H1 (cell line): ENCODE measurements around the gene MYL3. TPM values are rescaled to one million over a fixed set of nuclear protein-coding genes. Genes with fewer than 3 reads are reported as not detected.

Experiments used
- CTCF ChIA-PET: fragments of 300-600 bp; sonication (Branson Sonifier 250); formaldehyde crosslinking; loops from one replicate; lab custom pipeline; 2021; ENCODE audit not compliant: partially characterized antibody; lab: Charles Lee
- POLR2A ChIA-PET: fragments of 300-600 bp; sonication (Branson Sonifier 250); formaldehyde crosslinking; loops from one replicate; lab custom pipeline; 2021; ENCODE audit warnings: inconsistent platforms; ENCODE audit not compliant: partially characterized antibody; lab: Charles Lee
- DNase-seq, 2 experiments: peaks; one replicate each; pipeline versions ENCODE4 v3.0.0 to v3.0.0-alpha.2; 2010 to 2022; ENCODE audit warnings: low spot score in 2 of 2, low read depth in 1 of 2, mixed read lengths in 1 of 2
- FAIRE-seq: peaks from 2 replicates; lab custom pipeline; 2011; peaks lifted over from hg19 to GRCh38; lab: Jason Lieb, UNC
- H2AFZ ChIP-seq: 2 replicates; pipeline ENCODE4 v1.8.1; 2012; ENCODE audit warnings: low read length, inconsistent platforms
- H2AK5ac ChIP-seq: 2 replicates; pipeline ENCODE4 v1.6.1; 2013; ENCODE audit warnings: low read depth, low read length
- H2BK120ac ChIP-seq: replicated peaks from 2 replicates; pipeline ENCODE3; 2013; ENCODE audit warnings: low read depth, low read length, inconsistent platforms
- H2BK12ac ChIP-seq: 2 replicates; pipeline ENCODE4 v1.6.1; 2013; ENCODE audit warnings: low read depth, low read length
- H2BK15ac ChIP-seq: 2 replicates; pipeline ENCODE4 v1.6.1; 2013; ENCODE audit warnings: low read length
- H2BK20ac ChIP-seq: 2 replicates; pipeline ENCODE4 v1.6.1; 2013; ENCODE audit warnings: low read length
- H2BK5ac ChIP-seq: 2 replicates; pipeline ENCODE4 v1.6.1; 2013; ENCODE audit warnings: low read depth, low read length
- H3K14ac ChIP-seq: 2 replicates; pipeline ENCODE4 v1.6.1; 2013; ENCODE audit warnings: inconsistent platforms; ENCODE audit not compliant: insufficient read length
- H3K18ac ChIP-seq: 2 replicates; pipeline ENCODE4 v1.6.1; 2013; ENCODE audit warnings: low read length; ENCODE audit errors: extremely low read depth
- H3K23ac ChIP-seq: 2 replicates; pipeline ENCODE4 v1.6.1; 2013; ENCODE audit warnings: inconsistent platforms; ENCODE audit not compliant: insufficient read length
- H3K23me2 ChIP-seq: 2 replicates; pipeline ENCODE4 v1.6.1; 2013; ENCODE audit warnings: low read depth, low read length
- H3K27ac ChIP-seq: 2 replicates; pipeline ENCODE4 v1.6.1; 2011; ENCODE audit warnings: low read depth, low read length, inconsistent platforms
- H3K27me3 ChIP-seq, 4 experiments: replicated peaks in 1 of 4; 1 replicate in 1 of 4; 2 replicates in 3 of 4; pipeline versions ENCODE4 v1.6.1 to v1.8.1; 2011 to 2013; ENCODE audit warnings: low read length in 3 of 4, mild to moderate bottlenecking in 3 of 4, inconsistent platforms in 2 of 4, mixed read lengths in 2 of 4, moderate library complexity in 1 of 4; ENCODE audit not compliant: control insufficient read depth in 3 of 4, insufficient read depth in 3 of 4; ENCODE audit errors: extremely low read depth in 1 of 4
- H3K36me3 ChIP-seq, 4 experiments: 2 replicates each; pipeline versions ENCODE4 v1.6.1 to v1.8.1; 2011 to 2013; ENCODE audit warnings: mild to moderate bottlenecking in 4 of 4, low read length in 3 of 4, moderate library complexity in 2 of 4, control low read depth in 1 of 4, inconsistent platforms in 1 of 4; ENCODE audit not compliant: insufficient read depth in 4 of 4, control insufficient read depth in 2 of 4
- H3K4ac ChIP-seq: replicated peaks from 2 replicates; pipeline ENCODE3; 2013; ENCODE audit warnings: low read length, low read depth, mixed read lengths, inconsistent platforms; ENCODE audit not compliant: insufficient read length
- H3K4me1 ChIP-seq, 4 experiments: replicated peaks in 1 of 4; 1 replicate in 1 of 4; 2 replicates in 3 of 4; pipeline versions ENCODE4 v1.6.1 to v1.8.1; 2011 to 2013; ENCODE audit warnings: low read length in 3 of 4, inconsistent platforms in 2 of 4, mixed read lengths in 1 of 4; ENCODE audit not compliant: insufficient read depth in 4 of 4, control insufficient read depth in 3 of 4
- H3K4me2 ChIP-seq, 2 experiments: 2 replicates each; pipeline versions ENCODE4 v1.6.1 to v1.8.1; 2011 to 2013; ENCODE audit warnings: low read depth in 2 of 2, low read length in 2 of 2, control low read depth in 1 of 2, inconsistent platforms in 1 of 2, mild to moderate bottlenecking in 1 of 2; ENCODE audit not compliant: insufficient read depth in 1 of 2
- H3K4me3 ChIP-seq, 4 experiments: fragments of 200-600, 300-600 bp in 1 of 4; sonication (generic), shearing (Covaris generic), sonication (Bioruptor Twin) in 1 of 4; 2 replicates each; pipeline versions ENCODE4 v1.5.1 to v1.8.1; 2011 to 2016; ENCODE audit warnings: low read length in 4 of 4, low read depth in 3 of 4, control low read depth in 2 of 4, inconsistent platforms in 2 of 4, mild to moderate bottlenecking in 2 of 4, mixed read lengths in 1 of 4, moderate library complexity in 1 of 4; ENCODE audit not compliant: insufficient read depth in 2 of 4; ENCODE audit errors: extremely low read depth in 1 of 4
- H3K56ac ChIP-seq: replicated peaks from 2 replicates; pipeline ENCODE3; 2013; ENCODE audit warnings: low read depth, mild to moderate bottlenecking, mixed read lengths, low read length, inconsistent platforms; ENCODE audit not compliant: insufficient read length
- H3K79me1 ChIP-seq: 2 replicates; pipeline ENCODE4 v1.6.1; 2013; ENCODE audit warnings: low read depth, low read length, control low read depth
- H3K79me2 ChIP-seq, 2 experiments: 2 replicates each; pipeline versions ENCODE4 v1.6.1 to v1.8.1; 2012 to 2013; ENCODE audit warnings: low read length in 2 of 2, mild to moderate bottlenecking in 2 of 2, inconsistent platforms in 1 of 2; ENCODE audit not compliant: insufficient read depth in 2 of 2, control insufficient read depth in 1 of 2
- H3K9ac ChIP-seq, 4 experiments: replicated peaks in 1 of 4; 1 replicate in 1 of 4; 2 replicates in 3 of 4; pipeline versions ENCODE4 v1.6.1 to v1.8.1; 2011 to 2013; ENCODE audit warnings: low read depth in 3 of 4, low read length in 3 of 4, control low read depth in 2 of 4, mild to moderate bottlenecking in 2 of 4, moderate library complexity in 2 of 4, inconsistent platforms in 1 of 4; ENCODE audit errors: extremely low read depth in 1 of 4
- H3K9me3 ChIP-seq, 2 experiments: 2 replicates each; pipeline versions ENCODE4 v1.6.1 to v1.8.1; 2012 to 2013; ENCODE audit warnings: mild to moderate bottlenecking in 2 of 2, moderate library complexity in 2 of 2, control low read depth in 1 of 2, inconsistent platforms in 1 of 2, low read depth in 1 of 2, low read length in 1 of 2, mixed read lengths in 1 of 2; ENCODE audit not compliant: insufficient read depth in 2 of 2
- H4K20me1 ChIP-seq, 2 experiments: replicated peaks in 1 of 2; 2 replicates each; pipeline versions ENCODE3 to v1.8.1; 2011 to 2013; ENCODE audit warnings: inconsistent platforms in 2 of 2, low read length in 2 of 2, mild to moderate bottlenecking in 1 of 2; ENCODE audit not compliant: insufficient read depth in 2 of 2, control insufficient read depth in 1 of 2
- H4K5ac ChIP-seq: 2 replicates; pipeline ENCODE4 v1.6.1; 2013; ENCODE audit warnings: low read length, low read depth, mixed read lengths, inconsistent platforms; ENCODE audit not compliant: insufficient read length
- H4K8ac ChIP-seq: 2 replicates; pipeline ENCODE4 v1.8.0; 2013; ENCODE audit warnings: mild to moderate bottlenecking, moderate library complexity, low read length, inconsistent platforms; ENCODE audit not compliant: insufficient read depth; ENCODE audit errors: extremely low read depth
- H4K91ac ChIP-seq: replicated peaks from 2 replicates; pipeline ENCODE3; 2013; ENCODE audit warnings: low read length, mixed read lengths, inconsistent platforms; ENCODE audit not compliant: insufficient read length
- CHD1 ChIP-seq: IDR thresholded peaks from 2 replicates; pipeline ENCODE4 v1.6.1; 2012; ENCODE audit warnings: low read depth, low read length, improper control_type of control experiment
- FOSL1 ChIP-seq: IDR thresholded peaks from 2 replicates; pipeline ENCODE4 v1.6.1; 2011; ENCODE audit warnings: mild to moderate bottlenecking, low read depth, low read length, moderate library complexity; ENCODE audit not compliant: insufficient read depth
- KDM5A ChIP-seq: fragments of 200-600 bp; IDR thresholded peaks from 2 replicates; pipeline ENCODE4 v1.7.1; 2012; ENCODE audit warnings: mild to moderate bottlenecking, low read length, inconsistent platforms, mixed read lengths
- MAX ChIP-seq: IDR thresholded peaks from 2 replicates; pipeline ENCODE4 v1.6.1; 2012; ENCODE audit warnings: inconsistent platforms
- NRF1 ChIP-seq: IDR thresholded peaks from 2 replicates; pipeline ENCODE4 v1.6.1; 2011; ENCODE audit warnings: mild to moderate bottlenecking, low read depth, low read length, improper control_type of control experiment
- POU5F1 ChIP-seq: IDR thresholded peaks from 2 replicates; pipeline ENCODE4 v1.6.1; 2011; ENCODE audit warnings: low read depth, mild to moderate bottlenecking, low read length, moderate library complexity
- SP4 ChIP-seq: IDR thresholded peaks from 2 replicates; pipeline ENCODE4 v1.6.1; 2012; ENCODE audit warnings: low read length, inconsistent platforms
- USF2 ChIP-seq: IDR thresholded peaks from 2 replicates; pipeline ENCODE4 v1.6.1; 2011; ENCODE audit warnings: low read length, improper control_type of control experiment
- WGBS, 2 experiments: shearing (Covaris generic) in 1 of 2; methylation state at CpG; one replicate each; pipeline versions ENCODE4 v1.1.6 to v1.1.7; 2013 to 2015; ENCODE audit warnings: low lambda C conversion rate in 2 of 2, mixed read lengths in 2 of 2, inconsistent platforms in 1 of 2, low coverage in 1 of 2, missing lambda C conversion rate in 1 of 2; ENCODE audit not compliant: insufficient replicate concordance in 2 of 2, insufficient coverage in 1 of 2, insufficient read length in 1 of 2; ENCODE audit errors: extremely low coverage in 1 of 2, missing lambda C conversion rate in 1 of 2; 5-methylcytosine and 5-hydroxymethylcytosine counted together
- polyA plus RNA-seq, 7 experiments: library from polyadenylated mRNA; depleted of rRNA in 3 of 7; stranded (reverse) in 5 of 7; unstranded in 2 of 7; fragments of >200 nt in 5 of 7; fragments of 200-250 nt in 2 of 7; gene quantifications; 1 replicate in 5 of 7; 2 replicates in 1 of 7; 4 replicates in 1 of 7; pipeline versions ENCODE4 v1.2.1 to v1.2.3, GENCODE V29; 2011 to 2013; ENCODE audit warnings: missing spikeins in 2 of 7, mixed read lengths in 2 of 7
- total RNA-seq: library from RNA; stranded (reverse); fragmentation: NEBNext Ultra II Directional; extraction: Animal tissue kit (Norgen Biotek cat#: 25700); gene quantifications from 2 replicates; pipeline ENCODE4 v1.2.1, GENCODE V29; 2021

The MYL3 gene
- total and polyA plus RNA-seq, 2 of the 8 experiments (the other 6 are each of a cell fraction or from before 2014, with no cell fraction given), result 0.06 TPM; not detected in 1

GRCh38 chr3:46904303-46905212 is 41.3 kb upstream of the MYL3 start:
- Histone ChIP-seq H3K14ac (no peak overlapping the region), H3K9ac (no peak overlapping the region), H3K27me3 (peaks cover 0 to 2% (median 1%) of the 10 kb centered on the region in 4 experiments; a peak in 4 of 7 replicates), H3K4ac (no peak overlapping the region), H3K4me3 (no peak overlapping the region), H3K4me2 (no peak overlapping the region), H3K9me3 (no peaks in the 10 kb centered on the region), H3K23ac (no peak overlapping the region), H3K18ac (no peak overlapping the region), H3K4me1 (peaks cover 0 to 3% (median 1%) of the 10 kb centered on the region in 4 experiments; a peak in 2 of 7 replicates), H2AK5ac (no peak overlapping the region), H2AFZ (no peak overlapping the region), H2BK120ac (no peak overlapping the region), H4K5ac (no peak overlapping the region), H3K79me2 (no peaks in the 10 kb centered on the region), H4K91ac (no peak overlapping the region), H2BK12ac (no peak overlapping the region), H3K56ac (no peak overlapping the region), H2BK20ac (no peak overlapping the region), H3K23me2 (no peaks in the 10 kb centered on the region; the same call in 1 of the 2 replicates), H4K8ac (no peak overlapping the region; the same call in 1 of the 2 replicates), H3K79me1 (no peaks in the 10 kb centered on the region; the same call in 1 of the 2 replicates), H4K20me1 (peaks cover 0 to 5% of the 10 kb centered on the region in 2 experiments), H2BK5ac (no peak overlapping the region), H3K36me3 (no peaks in the 10 kb centered on the region), H3K27ac (no peak overlapping the region), H2BK15ac (no peak overlapping the region)
- WGBS, 2 experiments, result 89% methylated on average over 18 of the region's 18 CpGs; no CpG with 5 or more reads in 1 of the 2 experiments
- ChIA-PET CTCF (interaction anchor here (0.7 to 2.4 kb wide), 5 partner anchors 9 to 59 kb away, joined by 3 to 8 read pairs (median 4); no protein-coding TSS in a partner anchor), POLR2A (interaction anchor here (0.6 to 1.0 kb wide), 3 partner anchors 14 to 105 kb away, joined by 3 read pairs; no protein-coding TSS in a partner anchor)
- FAIRE-seq, result no peak
- DNase-seq, result no peak
- TF ChIP-seq NRF1 (no peak), USF2 (no peak), SP4 (no peak), KDM5A (no peak), CHD1 (no peak), MAX (no peak), FOSL1 (no peak), POU5F1 (no peak)
